Measurements from ENCODE around the gene SREBF2. TPM values are rescaled to one million over a fixed set of nuclear protein-coding genes. Genes with fewer than 3 reads are reported as not detected.

SREBF2 gene
- total and polyA plus RNA-seq, 2 experiments from 2014 or later: 113 to 114 TPM

GRCh38 chr22:41929418-41929810 is 96.5 kb downstream of the SREBF2 start:
- Histone ChIP-seq H3K36me3 (replicated peaks; ENCODE audit: insufficient read depth, low read depth) (no peaks in the 10 kb centered on the region), H2AFZ (no peak overlapping the region), H3K9me2 (replicated peaks; ENCODE audit: insufficient read depth) (no peaks in the 10 kb centered on the region), H3K27ac (no peak overlapping the region), H3K27me3 (peaks cover 25% of the 10 kb centered on the region), H4K20me1 (ENCODE audit: insufficient read depth, poor library complexity, severe bottlenecking) (no peaks in the 10 kb centered on the region), H3K4me2 (no peak overlapping the region), H3K9me3 (ENCODE audit: low read depth) (no peaks in the 10 kb centered on the region), H3K4me1 (ENCODE audit: insufficient read depth) (peaks cover 10% of the 10 kb centered on the region), H3K4me3 (no peak overlapping the region), H3K79me2 (no peaks in the 10 kb centered on the region)
- TF ChIP-seq EZH2phosphoT487 (IDR thresholded peaks at IDR 0.05; ENCODE audit: low read depth, severe bottlenecking, unreplicated experiment) (no peak), CTCF (IDR thresholded peaks at IDR 0.05; ENCODE audit: poor library complexity) (no peak), EZH2 (IDR thresholded peaks at IDR 0.05; ENCODE audit: borderline replicate concordance) (no peak)
- DNase-seq (ENCODE audit: low spot score): no peak
- WGBS (ENCODE audit: low lambda C conversion rate, missing lambda C conversion rate): 71% methylated on average over 8 of the region's 8 CpGs

DNA sequence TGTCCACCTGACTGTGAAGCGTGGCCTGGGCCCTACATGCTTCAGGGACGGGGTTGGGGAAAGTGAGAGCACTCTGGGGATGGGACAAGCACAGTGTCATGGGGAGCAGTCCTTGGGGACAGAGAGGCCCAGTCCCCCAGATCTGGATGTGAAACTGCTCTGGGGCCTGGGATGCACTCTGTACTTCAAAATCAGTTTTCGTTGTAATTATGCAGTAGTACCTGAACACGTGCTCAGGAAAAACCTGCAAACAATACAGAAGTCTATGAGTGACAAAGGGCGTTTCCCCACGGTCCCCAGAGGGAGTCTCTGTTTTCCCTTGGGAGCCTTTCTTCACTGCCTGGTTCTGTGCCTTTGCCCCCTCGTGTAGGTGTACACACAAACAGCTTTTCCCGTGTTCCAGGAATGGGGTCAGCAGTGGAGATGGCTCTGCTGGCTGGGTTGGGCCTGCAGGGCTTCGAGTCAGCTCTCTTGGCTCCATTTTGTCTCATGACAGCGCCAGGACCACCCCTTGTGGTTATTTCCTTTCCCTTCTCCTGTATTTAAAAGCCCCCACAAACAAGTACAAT is 98.9 kb downstream of the SREBF2 start:
- H3K9me2 ChIP-seq (replicated peaks; ENCODE audit: insufficient read depth): no peaks in the 10 kb centered on the region
- no peak for DNase-seq (ENCODE audit: low spot score)
- no peak overlapping the region for H3K4me2 ChIP-seq
- H3K9me3 ChIP-seq (ENCODE audit: low read depth): no peaks in the 10 kb centered on the region
- H3K4me3 ChIP-seq: no peak overlapping the region
- H3K79me2 ChIP-seq: no peaks in the 10 kb centered on the region
- 79% methylated on average over 10 of the region's 10 CpGs for WGBS (ENCODE audit: low lambda C conversion rate, missing lambda C conversion rate)
- no peak for TF ChIP-seq CTCF (IDR thresholded peaks at IDR 0.05; ENCODE audit: poor library complexity)
- TF ChIP-seq EZH2phosphoT487 (IDR thresholded peaks at IDR 0.05; ENCODE audit: low read depth, severe bottlenecking, unreplicated experiment): no peak
- H3K27ac ChIP-seq: no peak overlapping the region
- H3K27me3 ChIP-seq: peaks cover 4% of the 10 kb centered on the region
- no peaks in the 10 kb centered on the region for H3K36me3 ChIP-seq (replicated peaks; ENCODE audit: insufficient read depth, low read depth)
- no peaks in the 10 kb centered on the region for H4K20me1 ChIP-seq (ENCODE audit: insufficient read depth, poor library complexity, severe bottlenecking)
- no peaks in the 10 kb centered on the region for H3K4me1 ChIP-seq (ENCODE audit: insufficient read depth)
- no peak overlapping the region for H2AFZ ChIP-seq

DNA sequence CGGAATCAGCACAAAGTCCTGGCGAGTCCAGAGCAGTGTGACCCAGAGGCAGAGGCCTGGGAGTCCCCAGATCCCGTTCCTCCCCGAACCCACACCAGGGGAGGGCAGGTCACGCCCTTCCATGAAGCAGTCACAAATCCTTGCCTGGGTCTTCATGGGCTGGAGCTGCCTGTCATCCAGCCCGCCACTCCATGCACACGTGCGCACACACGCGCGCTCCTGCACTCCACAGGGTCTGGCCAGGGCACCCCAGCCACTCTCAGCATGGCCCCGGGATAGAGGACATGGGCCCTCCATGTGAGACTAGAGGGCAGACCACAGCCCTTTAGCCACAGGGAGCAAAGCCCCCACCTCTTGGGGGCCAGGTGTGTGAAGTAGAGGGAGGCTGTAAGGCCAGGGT is 99.4 kb downstream of the SREBF2 start:
- Histone ChIP-seq H3K4me2 (no peak overlapping the region), H3K4me3 (no peak overlapping the region), H3K4me1 (ENCODE audit: insufficient read depth) (no peaks in the 10 kb centered on the region), H3K79me2 (no peaks in the 10 kb centered on the region), H4K20me1 (ENCODE audit: insufficient read depth, poor library complexity, severe bottlenecking) (no peaks in the 10 kb centered on the region), H3K27ac (no peak overlapping the region), H3K9me2 (replicated peaks; ENCODE audit: insufficient read depth) (no peaks in the 10 kb centered on the region), H2AFZ (no peak overlapping the region), H3K27me3 (no peaks in the 10 kb centered on the region), H3K36me3 (replicated peaks; ENCODE audit: insufficient read depth, low read depth) (no peaks in the 10 kb centered on the region), H3K9me3 (ENCODE audit: low read depth) (no peaks in the 10 kb centered on the region)
- TF ChIP-seq CTCF (IDR thresholded peaks at IDR 0.05; ENCODE audit: poor library complexity) (no peak), EZH2phosphoT487 (IDR thresholded peaks at IDR 0.05; ENCODE audit: low read depth, severe bottlenecking, unreplicated experiment) (no peak), EZH2 (IDR thresholded peaks at IDR 0.05; ENCODE audit: borderline replicate concordance) (no peak)
- DNase-seq (ENCODE audit: low spot score): no peak
- 97% methylated on average over 12 of the region's 12 CpGs for WGBS (ENCODE audit: low lambda C conversion rate, missing lambda C conversion rate)
